Inferior parietal cortex (tissue), 1 donor: ENCODE results near the gene ZNF837.
"Not testable (repeated sequence)": the region's sequence is repeated elsewhere in the genome, so short reads cannot be mapped to it uniquely, and the experiment has no call there.

Source experiments
- DNase-seq: peaks from one replicate; pipeline ENCODE4 v3.0.0-alpha.2; 2016; ENCODE audit errors: extremely low spot score

ZNF837 gene

GRCh38 chr19:58396691-58397532, 16.1 kb upstream of the ZNF837 start:
- DNase-seq: no peak

- DNase-seq: no peak
Observed at GRCh38 chr19:58395979-58396627, 15.3 kb upstream of the ZNF837 start.

GRCh38 chr19:58395220-58395978, 14.6 kb upstream of the ZNF837 start, which contains the start of gene RNF225:
RNF225 (plus strand) TSS chr19:58395656; CDS start chr19:58396090, 434 bp downstream.
- no peak for DNase-seq

GRCh38 chr19:58394821-58395219, 14.0 kb upstream of the ZNF837 start:
- no peak for DNase-seq

GRCh38 chr19:58393725-58394033, 12.8 kb upstream of the ZNF837 start:
- DNase-seq: no peak

GRCh38 chr19:58392945-58393724, 12.3 kb upstream of the ZNF837 start:
- DNase-seq: no peak

- DNase-seq: no peak
Observed at GRCh38 chr19:58388175-58388526, 7.3 kb upstream of the ZNF837 start.

GRCh38 chr19:58387338-58388174, 6.7 kb upstream of the ZNF837 start:
- DNase-seq: no peak

- peak; percentile 100 for DNase-seq
Observed at GRCh38 chr19:58386576-58387337, 5.9 kb upstream of the ZNF837 start, which contains the start of gene RPS5. RPS5 (plus strand) TSS chr19:58387269; CDS start chr19:58388138, 869 bp downstream.

GRCh38 chr19:58385891-58386575, 5.2 kb upstream of the ZNF837 start:
- no peak for DNase-seq

GRCh38 chr19:58385313-58385890, 4.6 kb upstream of the ZNF837 start:
- DNase-seq: no peak

- DNase-seq: no peak
Observed at GRCh38 chr19:58382997-58383603, 2.3 kb upstream of the ZNF837 start.

- no peak for DNase-seq
Observed at GRCh38 chr19:58381460-58382212, 806 bp upstream of the ZNF837 start.

- DNase-seq: no peak
Observed at GRCh38 chr19:58380037-58380661, 681 bp downstream of the ZNF837 start.

- no peak for DNase-seq
Observed at GRCh38 chr19:58379246-58379645, 1.6 kb downstream of the ZNF837 start.

GRCh38 chr19:58376724-58377123, 4.1 kb downstream of the ZNF837 start:
- not testable (repeated sequence) for DNase-seq

- no peak for DNase-seq
Observed at GRCh38 chr19:58374200-58374599, 6.6 kb downstream of the ZNF837 start.
